ENCODE measurements around the gene MYL5.

DNA sequence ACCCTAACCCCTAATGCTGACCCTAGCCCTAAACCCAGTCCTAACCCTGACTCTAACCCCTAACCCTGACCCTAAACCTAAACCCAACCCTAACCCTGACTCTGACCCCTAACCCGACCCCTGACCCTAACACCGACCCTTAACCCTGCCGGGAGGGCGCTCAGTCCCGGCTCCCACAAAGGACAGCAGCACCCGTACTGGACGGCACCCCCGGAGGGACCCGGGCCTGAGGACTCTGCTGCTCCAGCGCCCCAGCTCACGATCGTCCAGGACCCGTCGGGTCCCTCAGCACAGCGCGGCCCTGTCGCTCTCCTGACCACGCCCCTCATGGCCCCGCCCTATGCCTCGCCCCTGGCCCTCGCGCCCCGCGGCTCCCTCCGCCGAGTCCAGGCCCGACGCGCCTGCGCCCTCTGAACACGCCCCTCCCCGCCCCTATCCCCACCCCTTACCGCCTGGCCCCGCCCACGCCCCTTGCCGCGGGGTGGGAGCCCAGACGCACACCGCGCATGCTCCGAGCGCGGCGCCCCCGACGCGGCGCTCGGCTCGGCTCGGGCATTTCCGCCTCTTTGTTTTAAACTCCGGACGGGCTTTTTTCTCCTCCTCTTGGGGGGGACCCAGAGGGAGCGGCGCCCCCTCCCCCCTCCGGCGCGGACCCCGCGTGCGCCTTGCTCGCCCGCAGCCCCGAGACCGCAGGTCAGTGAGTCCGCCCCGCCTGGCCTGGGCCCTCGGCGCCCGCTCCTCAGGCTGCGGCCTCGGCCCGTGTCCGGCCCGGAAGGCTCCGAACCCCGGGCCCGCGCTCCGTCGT is 31.1 kb downstream of the MYL5 start, which contains the start of gene PCGF3:
- TF ChIP-seq, protein P1, sequence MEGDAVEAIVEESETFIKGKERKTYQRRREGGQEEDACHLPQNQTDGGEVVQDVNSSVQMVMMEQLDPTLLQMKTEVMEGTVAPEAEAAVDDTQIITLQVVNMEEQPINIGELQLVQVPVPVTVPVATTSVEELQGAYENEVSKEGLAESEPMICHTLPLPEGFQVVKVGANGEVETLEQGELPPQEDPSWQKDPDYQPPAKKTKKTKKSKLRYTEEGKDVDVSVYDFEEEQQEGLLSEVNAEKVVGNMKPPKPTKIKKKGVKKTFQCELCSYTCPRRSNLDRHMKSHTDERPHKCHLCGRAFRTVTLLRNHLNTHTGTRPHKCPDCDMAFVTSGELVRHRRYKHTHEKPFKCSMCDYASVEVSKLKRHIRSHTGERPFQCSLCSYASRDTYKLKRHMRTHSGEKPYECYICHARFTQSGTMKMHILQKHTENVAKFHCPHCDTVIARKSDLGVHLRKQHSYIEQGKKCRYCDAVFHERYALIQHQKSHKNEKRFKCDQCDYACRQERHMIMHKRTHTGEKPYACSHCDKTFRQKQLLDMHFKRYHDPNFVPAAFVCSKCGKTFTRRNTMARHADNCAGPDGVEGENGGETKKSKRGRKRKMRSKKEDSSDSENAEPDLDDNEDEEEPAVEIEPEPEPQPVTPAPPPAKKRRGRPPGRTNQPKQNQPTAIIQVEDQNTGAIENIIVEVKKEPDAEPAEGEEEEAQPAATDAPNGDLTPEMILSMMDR (IDR thresholded peaks at IDR 0.05; ENCODE audit: poor library complexity, severe bottlenecking): no peak
- peak; percentile 30 for TF ChIP-seq EP300 (conservative IDR thresholded peaks at IDR 0.05; ENCODE audit: poor library complexity, severe bottlenecking)

All from neural cell (in vitro differentiated cells).